Activated naive CD4-positive, alpha-beta T cell treated with Interleukin-2 at 50 U/mL for 16 hours (primary cell): ENCODE measurements around the gene RHOH.

ENCODE experiments used
- DNase-seq: peaks from one replicate; pipeline ENCODE4 v3.0.0-alpha.2; 2020

The RHOH gene

GRCh38 chr4:40209401-40209800, 12.6 kb downstream of the RHOH start:
- DNase-seq: no peak

- no peak for DNase-seq
Measured at GRCh38 chr4:40210776-40211175, 13.9 kb downstream of the RHOH start.

GRCh38 chr4:40211224-40212185, 14.7 kb downstream of the RHOH start:
- DNase-seq: no peak

- no peak for DNase-seq
Measured at GRCh38 chr4:40212674-40213527, 16.1 kb downstream of the RHOH start.

- DNase-seq: peak; percentile 43
Measured at GRCh38 chr4:40214038-40214437, 17.2 kb downstream of the RHOH start.

- no peak for DNase-seq
Measured at GRCh38 chr4:40214661-40215418, 18.0 kb downstream of the RHOH start.

GRCh38 chr4:40216622-40217366, 20.0 kb downstream of the RHOH start:
- DNase-seq: no peak

- no peak for DNase-seq
Measured at GRCh38 chr4:40221744-40222143, 24.9 kb downstream of the RHOH start.

- no peak for DNase-seq
Measured at GRCh38 chr4:40223343-40223742, 26.5 kb downstream of the RHOH start.

- DNase-seq: no peak
Measured at GRCh38 chr4:40224432-40224831, 27.6 kb downstream of the RHOH start.

- no peak for DNase-seq
Measured at GRCh38 chr4:40225497-40225896, 28.7 kb downstream of the RHOH start.

- peak; percentile 73 for DNase-seq
Measured at GRCh38 chr4:40227284-40227683, 30.5 kb downstream of the RHOH start.

GRCh38 chr4:40228497-40229365, 31.9 kb downstream of the RHOH start:
- DNase-seq: no peak

GRCh38 chr4:40231316-40231863, 34.6 kb downstream of the RHOH start:
- no peak for DNase-seq

- no peak for DNase-seq
Measured at GRCh38 chr4:40232610-40233009, 35.8 kb downstream of the RHOH start.

GRCh38 chr4:40233227-40233626, 36.4 kb downstream of the RHOH start:
- no peak for DNase-seq

GRCh38 chr4:40234519-40235039, 37.7 kb downstream of the RHOH start:
- DNase-seq: no peak

GRCh38 chr4:40238008-40238699, 41.3 kb downstream of the RHOH start:
- DNase-seq: no peak

GRCh38 chr4:40238700-40239548, 42.1 kb downstream of the RHOH start:
- DNase-seq: peak; percentile 81
